A549 (cell line): Measurements from ENCODE around the gene MAMDC4. TPM values are rescaled to one million over a fixed set of nuclear protein-coding genes. Genes with fewer than 3 reads are reported as not detected.

Source experiments
- ATAC-seq, 2 experiments: fragments of 200-7000 bp in 1 of 2; fragments of >200 bp in 1 of 2; cut with Nextera tagmentation in 1 of 2; cut with Tn5 transposase in 1 of 2; 3 replicates each; pipeline versions ENCODE4 v1.8.0 to v1.9.1; 2018 to 2020; ENCODE audit warnings: mild to moderate bottlenecking in 1 of 2, moderate library complexity in 1 of 2
- CTCF ChIA-PET: fragments of 300-600 bp; sonication (Branson Sonifier 250); formaldehyde crosslinking; extraction: SDS; loops from one replicate; lab custom pipeline; 2021; ENCODE audit warnings: antibody characterized with exemption, inconsistent platforms; lab: Yijun Ruan, JAX
- POLR2A ChIA-PET: fragments of 350-600 bp; formaldehyde crosslinking; extraction: SDS; loops from one replicate; lab custom pipeline; 2021; ENCODE audit warnings: antibody characterized with exemption, inconsistent platforms; lab: Yijun Ruan, JAX
- DNase-seq, 2 experiments: peaks; one replicate each; pipeline versions ENCODE4 v3.0.0 to v3.0.0-alpha.2; 2011 to 2016; ENCODE audit warnings: low read depth in 1 of 2, low spot score in 1 of 2
- FAIRE-seq: peaks from 2 replicates; lab custom pipeline; 2011; peaks lifted over from hg19 to GRCh38; lab: Jason Lieb, UNC
- H3K27ac ChIP-seq, 2 experiments: fragments of >200 bp; sonication (Bioruptor Twin); formaldehyde crosslinking; 3 replicates each; pipeline ENCODE4 v1.5.1; 2016 to 2017
- H3K4me1 ChIP-seq: fragments of >200 bp; sonication (Bioruptor Twin); formaldehyde crosslinking; 3 replicates; pipeline ENCODE4 v1.6.1; 2016
- H3K4me2 ChIP-seq: fragments of >200 bp; sonication (Bioruptor Twin); formaldehyde crosslinking; 3 replicates; pipeline ENCODE4 v1.6.1; 2016
- H3K4me3 ChIP-seq: fragments of >200 bp; sonication (Bioruptor Twin); formaldehyde crosslinking; 3 replicates; pipeline ENCODE4 v1.5.1; 2016
- H3K9me3 ChIP-seq: fragments of >200 bp; sonication (Bioruptor Twin); formaldehyde crosslinking; 3 replicates; pipeline ENCODE4 v1.6.1; 2016
- BCL3 ChIP-seq: fragments of >200 bp; sonication (Bioruptor Twin); formaldehyde crosslinking; IDR thresholded peaks from 3 replicates; pipeline ENCODE4 v1.6.1; 2016
- BHLHE40 ChIP-seq: IDR thresholded peaks from 2 replicates; pipeline ENCODE4 v1.6.1; 2012; ENCODE audit warnings: low read depth, low read length, inconsistent platforms
- EHF ChIP-seq: fragments of 250-450 bp; sonication (Bioruptor Pico); IDR thresholded peaks from 2 replicates; pipeline ENCODE4 v1.5.0; 2020; ENCODE audit warnings: mild to moderate bottlenecking
- HMGXB4 ChIP-seq: fragments of 250-450 bp; sonication (Bioruptor Pico); IDR thresholded peaks from 2 replicates; pipeline ENCODE4 v1.5.0; 2021; ENCODE audit warnings: mild to moderate bottlenecking, moderate library complexity, borderline replicate concordance
- HOXA7 ChIP-seq: fragments of 250-450 bp; sonication (Bioruptor Pico); IDR thresholded peaks from 2 replicates; pipeline ENCODE4 v1.5.0; 2020; ENCODE audit warnings: mild to moderate bottlenecking, moderate library complexity
- JUN ChIP-seq, 2 experiments: fragments of >200 bp; sonication (Bioruptor Twin); formaldehyde crosslinking; IDR thresholded peaks; 2 replicates in 1 of 2; 3 replicates in 1 of 2; pipeline ENCODE4 v1.6.1; 2016 to 2017
- MAFK ChIP-seq: fragments of 450-650 bp; IDR thresholded peaks from 2 replicates; pipeline ENCODE4 v1.6.1; 2014; ENCODE audit not compliant: partially characterized antibody
- POLR2AphosphoS2 ChIP-seq: conservative IDR thresholded peaks from 2 replicates; pipeline ENCODE4 v1.6.1; 2012; ENCODE audit warnings: low read length, improper control_type of control experiment, inconsistent platforms
- RARB ChIP-seq: fragments of 250-450 bp; sonication (Bioruptor Pico); IDR thresholded peaks from 2 replicates; pipeline ENCODE4 v1.8.0; 2021; ENCODE audit warnings: mild to moderate bottlenecking, moderate library complexity
- RFX5 ChIP-seq: fragments of 450-650 bp; IDR thresholded peaks from 2 replicates; pipeline ENCODE4 v1.7.1; 2014; ENCODE audit warnings: antibody characterized with exemption, mild to moderate bottlenecking, moderate library complexity
- WGBS: methylation state at CpG from one replicate; pipeline ENCODE4 v1.1.6; 2017; ENCODE audit errors: missing lambda C conversion rate; 5-methylcytosine and 5-hydroxymethylcytosine counted together
- polyA plus RNA-seq, 4 experiments: library from polyadenylated mRNA; depleted of rRNA in 3 of 4; stranded (reverse); fragments of >200 nt; fragmentation: RNase III in 1 of 4; extraction: RNeasy Plus Mini Kit Qiagen cat#74134 plus additional on column Dnase treatment in 1 of 4; gene quantifications; 2 replicates in 3 of 4; 3 replicates in 1 of 4; pipeline ENCODE4 v1.2.3, GENCODE V29; 2011 to 2017

Gene MAMDC4
- polyA plus RNA-seq, 2 of the 4 experiments (the other 2 are of a cell fraction): 1.3 to 7.3 TPM

DNA sequence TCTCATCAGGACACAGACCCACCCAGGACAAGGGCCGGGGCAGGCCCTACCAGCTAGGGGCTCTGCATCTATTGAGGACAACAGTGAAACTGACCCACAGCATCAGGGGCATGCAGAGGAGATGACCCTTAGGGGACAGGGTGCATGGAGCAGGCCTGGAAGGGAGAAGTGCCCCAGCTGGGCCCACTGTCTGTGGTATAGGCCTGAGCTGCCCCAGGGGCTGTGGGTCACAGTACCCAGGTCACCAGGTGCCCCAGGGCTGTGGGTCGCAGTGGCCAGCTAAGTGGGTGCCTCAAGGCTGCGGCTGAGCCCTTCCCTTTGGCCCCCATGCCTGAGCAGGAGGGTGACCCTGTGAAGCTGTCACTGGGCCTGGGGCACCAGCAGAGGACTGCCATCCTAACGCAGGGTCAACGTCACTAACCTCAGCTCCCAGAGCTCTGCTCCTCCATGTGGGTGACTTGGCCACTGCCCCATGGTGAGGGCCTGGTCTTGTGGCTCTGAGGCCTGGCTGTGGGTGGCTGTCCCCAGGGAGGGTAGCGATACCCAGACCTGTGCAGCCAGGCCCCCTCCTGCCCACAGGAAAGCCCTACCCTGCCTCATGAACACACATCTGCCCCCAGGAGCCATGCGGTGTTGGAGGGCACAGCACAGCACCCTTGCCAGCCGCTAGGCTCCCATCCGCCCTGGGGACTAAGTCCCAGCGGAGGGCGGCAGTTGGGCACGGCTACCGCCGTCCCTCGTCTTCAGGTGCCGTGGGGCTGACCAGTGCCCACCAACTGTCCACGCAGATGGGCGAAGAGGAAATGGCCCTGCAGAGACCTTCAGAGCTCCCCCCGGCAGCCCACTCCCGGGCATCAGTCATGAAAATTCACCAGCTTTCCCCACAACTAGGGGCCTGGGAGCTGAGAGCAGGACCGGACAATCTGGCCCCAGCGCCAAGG is 9.1 kb downstream of the MAMDC4 start:
- TF ChIP-seq EHF: no peak
- no peak; the same call in 1 of the 2 replicates for TF ChIP-seq POLR2AphosphoS2
- no peak for TF ChIP-seq BHLHE40
- TF ChIP-seq HMGXB4 (CRISPR knock-in tag): no peak
- no peak for TF ChIP-seq BCL3
- no peak for TF ChIP-seq MAFK
- no peak for TF ChIP-seq RFX5
- DNase-seq (no peak), FAIRE-seq (no peak), ATAC-seq (no peak)
- Histone ChIP-seq H3K27ac (peak overlapping the region; percentile 26 to 89; a peak in 3 of 6 replicates), H3K4me3 (no peak overlapping the region), H3K9me3 (no peaks in the 10 kb centered on the region), H3K4me1 (peaks cover 64% of the 10 kb centered on the region), H3K4me2 (no peak overlapping the region)
- WGBS: 93% methylated on average over 20 of the region's 22 CpGs
- ChIA-PET CTCF (interaction anchor here (0.8 to 7.4 kb wide), 12 partner anchors 7 to 169 kb away, joined by 3 to 45 read pairs (median 8); partner anchors contain the start of genes AJM1, C8G, FBXW5 and MAMDC4), POLR2A (interaction anchor here (1.0 to 2.8 kb wide), 4 partner anchors 11 to 25 kb away, joined by 3 to 12 read pairs (median 4); partner anchors contain the start of gene TRAF2)

GRCh38 chr9:136861874-136862457 is 9.8 kb downstream of the MAMDC4 start:
- no peak for FAIRE-seq

DNA sequence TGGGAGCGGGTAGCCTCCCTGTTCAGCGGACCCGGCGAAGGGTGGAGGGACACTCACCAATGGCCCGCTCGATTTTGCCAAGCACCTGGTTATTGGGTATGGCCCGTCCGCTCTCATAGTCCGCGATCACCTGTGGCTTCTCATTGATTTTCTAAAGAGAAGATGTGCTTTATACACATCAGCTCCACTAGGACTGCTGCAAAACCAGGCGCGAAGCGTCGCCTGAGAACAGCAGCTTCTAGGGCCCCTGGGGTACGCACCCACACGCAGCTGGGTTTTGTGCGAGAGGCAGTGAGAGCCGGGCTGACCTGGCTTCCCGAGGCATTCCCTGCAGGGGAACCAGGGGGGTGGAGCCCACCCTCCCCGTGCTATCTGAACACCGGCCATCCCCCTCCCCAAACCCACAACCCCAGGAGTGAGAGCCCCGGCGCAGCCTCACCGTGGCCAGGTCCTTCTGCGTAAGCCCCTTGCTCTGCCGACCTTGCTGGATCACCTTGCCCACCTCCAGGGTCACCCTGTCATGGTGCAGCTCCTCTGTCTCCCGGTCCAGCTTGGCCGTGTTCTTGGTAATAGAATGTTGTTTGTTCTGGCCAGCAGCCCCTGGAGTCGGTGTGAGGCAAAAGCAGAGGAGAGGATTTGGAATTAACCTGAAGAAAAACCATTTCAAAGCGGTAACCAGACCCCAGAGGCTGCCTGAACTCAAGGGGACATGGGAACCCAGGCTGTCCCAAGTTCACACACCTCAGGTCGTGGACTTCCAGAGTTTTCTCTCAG is 10.9 kb downstream of the MAMDC4 start:
- WGBS: 92% methylated on average over 29 of the region's 31 CpGs
- H3K4me3 ChIP-seq: no peak overlapping the region
- ATAC-seq (no peak), FAIRE-seq (no peak), DNase-seq (no peak)
- no peak overlapping the region for H3K27ac ChIP-seq
- POLR2A ChIA-PET: interaction anchor here (2.8 kb wide), 1 partner anchor 22 kb away, joined by 12 read pairs; no protein-coding TSS in a partner anchor
- CTCF ChIA-PET: interaction anchor here (0.6 to 7.4 kb wide), 9 partner anchors 9 to 85 kb away, joined by 3 to 45 read pairs (median 6); partner anchors contain the start of genes C8G and FBXW5
- H3K4me2 ChIP-seq: no peak overlapping the region
- TF ChIP-seq JUN (IDR thresholded peaks at IDR 0.05) (0 out of 5 replicates have a peak, but pooled peaks of 1 of the 2 experiments have one; percentile 7), HOXA7 (CRISPR knock-in tag) (no peak)
- peaks cover 14% of the 10 kb centered on the region for H3K9me3 ChIP-seq
- H3K4me1 ChIP-seq: peaks cover 54% of the 10 kb centered on the region

More at GRCh38 chr9:136861874-136862457, 9.8 kb downstream of the MAMDC4 start:
- Histone ChIP-seq H3K27ac (no peak overlapping the region), H3K9me3 (peaks cover 4% of the 10 kb centered on the region), H3K4me1 (peaks cover 62% of the 10 kb centered on the region), H3K4me3 (no peak overlapping the region), H3K4me2 (no peak overlapping the region)
- no peak for DNase-seq
- WGBS: 93% methylated on average over 22 of the region's 26 CpGs
- ChIA-PET POLR2A (interaction anchor here (2.8 kb wide), 1 partner anchor 23 kb away, joined by 12 read pairs; no protein-coding TSS in a partner anchor), CTCF (interaction anchor here (0.8 to 7.4 kb wide), 11 partner anchors 8 to 168 kb away, joined by 3 to 45 read pairs (median 6); partner anchors contain the start of genes AJM1, C8G, FBXW5 and MAMDC4)
- TF ChIP-seq RARB (CRISPR knock-in tag): no peak
- no peak for TF ChIP-seq JUN (IDR thresholded peaks at IDR 0.05)
- ATAC-seq: no peak
